Measurements from ENCODE around the gene AJAP1.

AJAP1 gene

GRCh38 chr1:4743978-4744750, 89.8 kb downstream of the AJAP1 start:
- no peak for DNase-seq

GRCh38 chr1:4745560-4745959, 91.2 kb downstream of the AJAP1 start:
- no peak for DNase-seq

GRCh38 chr1:4749406-4749805, 95.0 kb downstream of the AJAP1 start:
- no peak for DNase-seq

- no peak for DNase-seq
Observed at GRCh38 chr1:4750177-4750576, 95.8 kb downstream of the AJAP1 start.

GRCh38 chr1:4752059-4752458, 97.7 kb downstream of the AJAP1 start:
- no peak for DNase-seq

- no peak for DNase-seq
Observed at GRCh38 chr1:4754816-4755215, 100.4 kb downstream of the AJAP1 start.

- no peak for DNase-seq
Observed at GRCh38 chr1:4755301-4755845, 101.0 kb downstream of the AJAP1 start.

GRCh38 chr1:4755864-4756504, 101.6 kb downstream of the AJAP1 start:
- DNase-seq: no peak

- no peak for DNase-seq
Observed at GRCh38 chr1:4756851-4757580, 102.6 kb downstream of the AJAP1 start.

GRCh38 chr1:4759671-4760070, 105.3 kb downstream of the AJAP1 start:
- DNase-seq: no peak

GRCh38 chr1:4760088-4760487, 105.7 kb downstream of the AJAP1 start:
- no peak for DNase-seq

GRCh38 chr1:4761324-4761723, 106.9 kb downstream of the AJAP1 start:
- DNase-seq: no peak

- no peak for DNase-seq
Observed at GRCh38 chr1:4762146-4762545, 107.7 kb downstream of the AJAP1 start.

- no peak for DNase-seq
Observed at GRCh38 chr1:4767308-4767707, 112.9 kb downstream of the AJAP1 start.

- DNase-seq: no peak
Observed at GRCh38 chr1:4768553-4768952, 114.1 kb downstream of the AJAP1 start.

- no peak for DNase-seq
Observed at GRCh38 chr1:4769516-4770280, 115.3 kb downstream of the AJAP1 start.

GRCh38 chr1:4770713-4771112, 116.3 kb downstream of the AJAP1 start:
- no peak for DNase-seq

- no peak for DNase-seq
Observed at GRCh38 chr1:4771267-4771666, 116.9 kb downstream of the AJAP1 start.

GRCh38 chr1:4771721-4772120, 117.3 kb downstream of the AJAP1 start:
- DNase-seq: no peak

- no peak for DNase-seq
Observed at GRCh38 chr1:4772294-4773010, 118.0 kb downstream of the AJAP1 start.

GRCh38 chr1:4773226-4773625, 118.8 kb downstream of the AJAP1 start:
- no peak for DNase-seq

- no peak for DNase-seq
Observed at GRCh38 chr1:4775506-4775905, 121.1 kb downstream of the AJAP1 start.
